Glomerular visceral epithelial cell (primary cell): ENCODE measurements around the gene PHACTR3.

Experiments used
- DNase-seq: peaks from one replicate; pipeline ENCODE4 v3.0.0-alpha.2; 2016; ENCODE audit errors: extremely low spot score

The PHACTR3 gene

DNA sequence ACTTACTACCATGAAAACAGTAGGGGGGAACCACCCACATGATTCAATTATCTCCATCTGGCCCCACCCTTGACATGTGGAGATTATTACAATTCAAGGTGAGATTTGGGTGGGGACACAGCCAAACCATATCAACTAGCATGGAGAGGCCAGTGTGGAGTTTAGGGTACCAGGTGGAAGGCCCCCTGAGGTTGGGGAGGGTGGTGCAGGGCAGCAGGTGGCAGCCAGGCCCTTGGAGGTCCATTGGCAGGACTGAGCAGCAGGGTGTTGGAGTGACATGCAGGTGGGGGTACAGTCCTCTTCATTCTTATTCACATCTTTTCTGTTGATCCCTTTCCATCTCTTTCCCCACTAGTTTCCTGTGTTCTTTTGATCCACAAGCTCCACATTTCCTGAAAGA, 42.9 kb downstream of the PHACTR3 start:
- no peak for DNase-seq

DNA sequence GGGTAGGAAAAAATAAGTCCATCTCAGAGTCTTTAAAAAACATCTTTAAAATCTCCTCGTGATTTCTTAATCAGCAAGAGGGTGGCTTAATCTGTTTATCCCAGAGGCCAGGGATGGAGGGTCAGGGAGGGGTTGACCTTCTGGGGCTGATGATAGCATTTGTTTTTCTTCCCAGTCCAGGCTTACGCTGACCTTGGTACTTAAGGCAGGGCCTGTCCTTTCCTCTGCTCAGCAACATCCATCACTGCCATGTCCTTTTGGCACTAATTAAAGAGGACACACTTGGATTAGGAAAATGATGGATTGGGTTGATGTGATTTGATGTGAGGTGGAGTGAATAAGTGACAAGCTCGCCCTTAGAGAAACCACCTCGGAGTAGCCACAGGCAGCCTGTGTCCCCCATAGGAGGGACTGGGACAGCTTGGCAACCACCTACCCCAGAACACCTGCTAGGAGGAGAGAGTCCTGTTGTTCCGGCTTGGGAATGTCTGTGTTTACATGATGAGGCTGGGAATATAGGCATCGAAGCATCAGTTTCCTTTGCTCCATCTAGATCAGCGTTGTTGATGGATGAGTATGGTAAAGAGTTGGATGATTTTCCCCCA, 44.2 kb downstream of the PHACTR3 start:
- DNase-seq: no peak

DNA sequence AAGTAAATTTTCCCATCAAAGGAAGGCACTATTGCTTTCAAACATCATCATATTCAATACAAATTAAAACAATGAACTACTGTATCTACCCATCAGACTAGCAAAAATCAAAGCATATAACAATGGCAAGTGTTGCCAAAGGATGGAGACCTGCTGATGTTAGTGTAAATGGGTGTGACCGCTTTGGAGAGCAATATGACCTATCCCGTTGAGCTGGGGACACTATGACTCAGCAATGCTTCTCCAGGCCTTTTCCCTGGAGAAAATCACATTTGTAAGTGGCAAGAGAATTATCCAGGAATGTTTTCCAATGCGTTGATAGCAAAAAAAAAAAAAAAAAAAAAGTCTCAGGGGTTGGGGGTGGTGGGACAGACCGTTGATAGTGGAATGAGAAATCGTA, 46.1 kb downstream of the PHACTR3 start:
- no peak for DNase-seq

DNA sequence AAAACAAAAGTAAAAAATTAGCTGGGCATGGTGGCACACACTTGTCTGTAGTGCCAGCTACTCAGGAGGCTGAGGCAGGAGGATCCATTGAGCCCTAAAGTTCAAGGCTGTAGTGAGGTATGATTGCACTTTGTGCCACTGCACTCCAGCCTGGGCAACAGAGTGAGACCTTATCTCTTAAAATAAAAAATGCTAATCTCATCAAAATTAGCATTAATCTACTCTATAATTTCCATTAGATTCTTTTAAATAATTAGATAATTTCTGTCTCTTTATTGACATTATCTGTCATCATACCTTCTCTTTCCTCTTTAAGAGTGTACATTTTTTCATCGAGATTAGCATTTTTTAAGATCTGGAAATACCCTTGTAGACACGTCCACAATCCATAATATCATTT, 48.0 kb downstream of the PHACTR3 start:
- no peak for DNase-seq

DNA sequence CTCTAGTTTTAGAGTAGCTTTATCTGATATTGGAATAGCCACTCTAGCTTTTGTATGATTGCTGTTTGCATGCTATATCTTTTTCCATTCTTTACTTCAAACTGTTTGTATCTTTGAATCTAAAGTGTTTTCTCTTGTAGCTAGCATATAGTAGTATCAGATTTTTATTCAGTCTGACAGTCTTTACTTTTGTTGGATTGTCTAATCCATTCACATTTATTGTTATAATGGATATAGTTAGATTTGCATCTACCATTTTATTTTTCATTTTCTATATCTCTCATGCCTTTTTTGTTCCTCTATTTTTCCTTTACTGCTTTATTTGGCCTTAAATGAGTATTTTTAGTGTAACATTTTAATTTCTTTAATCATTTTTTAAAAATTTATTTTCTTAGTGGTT, 52.1 kb downstream of the PHACTR3 start:
- no peak for DNase-seq

DNA sequence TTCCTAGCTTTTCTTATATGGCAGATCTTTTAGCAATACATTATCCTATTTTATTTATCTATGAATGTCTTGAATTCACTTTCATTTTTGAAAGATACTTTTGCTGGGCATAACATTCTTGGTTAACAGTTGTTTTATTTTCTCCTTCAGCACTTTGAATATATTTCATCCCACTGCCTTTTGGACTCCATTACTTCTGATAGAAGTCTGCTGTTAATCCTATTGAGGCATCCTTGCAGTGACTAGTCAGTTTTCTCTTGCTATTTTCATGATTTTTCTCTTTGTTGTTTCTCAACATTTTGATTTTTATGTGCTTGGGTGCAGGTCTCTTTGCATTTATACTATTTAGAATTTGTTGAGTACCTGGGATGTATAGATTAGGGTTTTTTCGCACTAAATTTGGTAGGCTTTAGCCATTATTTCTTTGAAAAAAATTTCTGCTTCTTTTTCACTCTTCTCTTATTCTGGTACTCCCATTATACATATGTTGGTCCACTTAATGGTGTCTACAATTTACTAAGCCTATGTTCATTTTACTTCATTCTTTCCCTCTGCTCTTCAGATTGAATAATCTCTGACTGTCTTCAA, 53.2 kb downstream of the PHACTR3 start:
- DNase-seq: no peak

DNA sequence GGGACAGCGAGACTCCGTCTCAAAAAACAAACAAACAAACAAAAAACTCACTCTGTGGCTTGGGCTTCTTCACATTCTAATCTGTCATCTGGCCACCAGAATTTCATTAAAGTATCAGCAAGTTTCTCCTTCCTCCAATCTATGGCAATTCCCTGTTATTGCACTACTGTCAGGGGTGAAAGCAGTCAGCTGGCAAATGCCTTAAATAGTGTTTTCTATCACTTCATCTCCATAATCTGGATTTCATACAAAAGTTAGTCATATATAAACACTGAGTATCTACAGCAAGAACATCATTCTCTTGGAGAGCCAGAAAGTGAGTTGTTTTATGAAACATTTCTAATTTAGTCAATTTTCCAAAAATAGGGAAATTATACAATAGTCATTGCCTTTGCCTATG, 56.1 kb downstream of the PHACTR3 start:
- DNase-seq: no peak

DNA sequence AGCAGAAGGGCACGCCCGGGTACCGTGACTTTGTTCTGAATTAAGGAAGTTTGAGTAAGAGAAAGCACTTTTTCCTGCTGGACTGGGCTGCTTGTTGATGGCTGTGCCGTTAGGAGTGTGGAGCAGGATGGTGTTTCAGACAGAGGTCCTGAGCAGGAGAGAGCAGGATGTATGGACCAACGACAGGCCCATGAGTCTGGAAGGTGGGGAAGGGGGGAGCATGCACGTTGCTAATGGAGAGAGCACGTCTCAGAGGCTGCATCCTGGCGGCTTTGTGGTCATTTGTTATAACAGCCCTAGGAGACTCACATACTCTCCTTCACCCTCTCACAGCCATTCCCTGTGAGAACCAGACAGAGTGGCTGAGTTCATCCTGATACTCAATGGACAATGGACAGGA, 56.8 kb downstream of the PHACTR3 start:
- DNase-seq: no peak

DNA sequence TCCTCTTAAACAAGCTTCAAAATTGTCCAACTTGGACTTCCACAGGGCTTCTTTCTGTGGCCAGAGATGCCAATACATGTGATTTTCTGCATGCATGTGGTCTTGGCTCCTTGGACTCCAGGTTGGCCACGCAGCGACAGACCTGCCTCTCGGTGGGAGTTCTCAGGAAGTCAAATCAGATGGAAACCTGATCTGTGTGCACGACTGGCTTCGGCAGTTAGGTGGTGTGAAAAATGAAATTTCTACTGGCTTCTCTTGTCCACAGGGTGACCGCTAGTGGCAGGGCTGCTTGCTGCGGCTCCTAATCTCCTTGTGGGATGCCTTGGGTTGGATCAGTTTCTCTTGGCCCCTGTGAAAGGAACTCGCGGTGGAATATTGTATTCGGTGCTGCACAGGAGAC, 57.3 kb downstream of the PHACTR3 start:
- DNase-seq: no peak

DNA sequence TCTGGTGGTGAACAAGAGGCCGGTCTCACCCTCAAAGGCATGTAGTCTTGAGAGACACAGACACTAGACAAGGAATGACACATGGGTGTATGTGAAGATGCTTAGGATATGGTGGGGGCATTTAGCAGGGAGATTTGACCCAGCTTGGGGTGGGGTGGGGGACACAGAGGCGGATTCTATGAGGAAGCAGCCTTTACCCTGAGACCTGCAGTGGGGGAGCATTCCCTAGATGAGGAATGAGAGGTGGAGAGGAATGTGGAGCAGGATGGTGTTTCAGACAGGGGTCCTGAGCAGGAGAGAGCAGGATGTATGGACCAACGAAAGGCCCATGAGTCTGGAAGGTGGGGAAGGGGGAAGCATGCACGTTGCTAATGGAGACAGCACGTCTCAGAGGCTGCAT, 57.8 kb downstream of the PHACTR3 start:
- DNase-seq: no peak

DNA sequence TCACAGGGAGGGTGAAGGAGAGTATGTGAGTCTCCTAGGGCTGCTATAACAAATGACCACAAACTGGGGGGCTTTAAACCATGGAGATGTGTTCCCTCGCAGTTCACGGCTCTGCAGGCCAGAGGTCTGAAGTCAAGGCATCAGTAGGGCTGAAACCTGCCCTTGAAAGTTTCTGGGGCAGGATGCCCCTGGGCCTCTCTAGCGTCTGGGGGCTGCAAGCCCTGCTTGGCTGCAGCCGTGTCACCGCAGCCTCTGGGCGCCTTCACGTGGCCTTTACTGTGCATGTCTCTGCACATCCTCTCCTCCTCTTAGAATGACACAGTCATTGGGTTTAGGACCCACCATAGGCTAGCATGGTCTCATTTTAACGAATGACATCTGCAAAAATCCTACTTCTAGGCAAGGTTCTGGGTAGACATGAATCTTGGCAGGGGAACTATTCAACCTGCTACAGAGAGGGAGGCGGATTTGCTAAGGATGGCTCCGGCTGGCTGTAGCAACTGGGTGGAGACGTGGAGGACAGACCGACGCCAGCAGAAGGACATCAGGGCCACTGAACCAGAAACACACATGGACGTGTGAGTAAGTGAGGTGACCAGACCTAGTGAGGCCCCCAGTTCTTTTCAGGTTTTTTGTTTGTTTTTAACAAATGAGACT, 58.6 kb downstream of the PHACTR3 start:
- no peak for DNase-seq

DNA sequence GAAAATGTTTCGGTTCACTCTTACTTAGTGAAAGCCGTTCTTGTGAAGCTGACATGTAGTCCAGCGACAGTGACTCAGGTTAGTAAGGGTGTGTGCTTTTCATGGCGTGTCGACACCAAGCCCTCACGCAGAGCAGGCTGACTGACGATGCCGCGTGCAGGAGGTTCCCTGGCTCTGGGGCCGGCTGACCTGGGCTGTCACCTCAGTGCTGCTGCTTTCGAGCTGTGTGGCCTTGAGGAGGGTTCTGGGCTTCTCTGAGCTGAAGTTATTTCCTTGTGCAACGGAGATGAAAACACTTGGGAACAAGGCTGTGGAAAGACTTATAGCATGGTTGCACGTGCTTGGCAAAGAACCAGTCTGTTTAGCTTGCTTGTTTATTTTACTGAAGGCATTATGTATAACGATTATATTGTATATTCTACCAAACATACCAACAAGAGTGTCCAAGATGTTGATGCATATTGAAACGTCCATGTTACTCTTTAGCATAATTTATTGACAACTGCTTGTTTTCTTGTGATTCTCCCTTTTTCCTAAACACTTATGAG, 59.2 kb downstream of the PHACTR3 start:
- no peak for DNase-seq

DNA sequence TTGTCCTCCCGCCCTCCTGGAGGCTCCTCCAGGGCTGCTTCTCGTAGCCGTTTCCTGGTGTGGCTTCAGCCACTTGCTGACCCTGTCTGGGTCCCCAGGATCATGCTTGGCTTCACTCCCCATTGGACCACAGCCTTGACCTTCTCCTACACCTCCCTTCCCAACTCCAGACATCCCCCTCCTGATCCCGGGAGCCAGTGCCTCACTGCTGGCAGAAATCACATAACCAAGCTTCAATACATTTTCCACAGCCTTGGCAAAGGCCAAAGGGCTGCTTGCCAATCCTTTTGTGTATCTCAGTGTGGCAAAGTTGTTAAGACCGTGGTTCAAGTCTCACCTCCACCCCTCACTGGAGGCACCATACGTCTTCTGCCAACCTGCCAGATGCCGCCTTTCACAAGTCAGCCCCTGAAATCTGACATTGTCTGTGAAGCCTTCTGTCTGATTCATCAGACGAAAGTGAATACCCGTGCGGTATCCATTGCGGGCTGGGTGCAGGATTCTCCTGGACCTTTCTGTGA, 60.1 kb downstream of the PHACTR3 start:
- DNase-seq: no peak

DNA sequence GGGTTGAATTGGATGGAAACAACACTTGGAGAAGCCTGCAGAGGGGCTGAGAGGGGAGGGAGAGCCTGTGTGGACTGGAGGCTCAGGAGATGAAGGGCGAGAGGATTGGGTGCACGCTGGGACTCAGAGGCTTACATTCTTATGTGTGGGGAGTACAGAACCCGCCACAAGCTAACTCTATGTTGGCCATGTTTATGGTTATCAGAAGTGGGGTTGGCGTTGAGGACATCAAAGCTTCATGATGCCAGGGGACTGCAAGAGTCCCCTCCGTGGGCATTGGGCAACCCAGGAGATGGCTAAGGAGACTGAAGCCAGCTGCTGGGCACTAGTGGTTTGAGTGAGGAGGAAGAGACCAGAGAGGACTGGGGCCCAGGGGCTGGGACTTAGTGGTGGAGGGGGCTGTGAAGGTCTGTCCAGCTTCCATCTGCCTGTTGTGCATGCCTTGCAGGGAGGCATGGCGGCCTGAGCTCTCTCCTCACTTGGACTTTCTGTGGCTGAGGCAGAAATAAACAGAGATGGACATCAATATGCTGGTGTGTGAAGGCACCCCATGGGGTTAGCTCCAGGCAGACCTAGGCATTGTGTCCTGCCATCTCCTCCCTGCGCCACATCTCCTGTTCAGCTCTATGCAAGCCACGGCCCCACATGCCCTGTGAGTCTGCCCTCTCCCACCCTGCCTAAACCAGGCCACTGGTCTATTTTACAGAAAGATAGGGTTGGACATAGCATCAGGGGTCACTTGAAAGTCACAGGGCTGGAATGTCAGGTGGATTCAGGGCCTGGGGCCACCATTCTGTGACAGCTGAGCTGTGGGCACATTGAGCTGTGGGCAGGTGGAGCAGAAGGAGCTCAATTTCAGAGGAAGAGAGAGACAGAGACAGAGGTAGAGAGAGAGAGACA, 61.6 kb downstream of the PHACTR3 start:
- DNase-seq: no peak

DNA sequence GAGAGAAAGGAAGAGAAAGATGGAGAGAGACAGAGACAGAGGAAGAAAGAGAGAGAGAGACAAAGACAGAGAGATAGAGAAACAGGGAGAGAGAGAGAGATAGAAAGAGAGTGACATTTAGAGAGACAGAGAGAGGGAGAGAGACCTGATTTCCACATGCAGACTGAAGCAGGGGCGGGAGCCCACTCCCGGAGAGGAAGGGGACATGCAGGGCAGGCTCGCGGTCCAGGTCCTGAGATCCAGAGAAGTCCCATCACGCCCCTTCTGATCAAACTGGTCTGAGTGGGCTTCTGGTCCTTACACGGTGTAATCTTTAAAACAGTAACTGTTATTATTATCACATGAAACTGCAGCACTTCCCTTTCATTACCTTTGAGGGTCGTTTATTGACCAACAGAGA, 62.2 kb downstream of the PHACTR3 start:
- DNase-seq: no peak

DNA sequence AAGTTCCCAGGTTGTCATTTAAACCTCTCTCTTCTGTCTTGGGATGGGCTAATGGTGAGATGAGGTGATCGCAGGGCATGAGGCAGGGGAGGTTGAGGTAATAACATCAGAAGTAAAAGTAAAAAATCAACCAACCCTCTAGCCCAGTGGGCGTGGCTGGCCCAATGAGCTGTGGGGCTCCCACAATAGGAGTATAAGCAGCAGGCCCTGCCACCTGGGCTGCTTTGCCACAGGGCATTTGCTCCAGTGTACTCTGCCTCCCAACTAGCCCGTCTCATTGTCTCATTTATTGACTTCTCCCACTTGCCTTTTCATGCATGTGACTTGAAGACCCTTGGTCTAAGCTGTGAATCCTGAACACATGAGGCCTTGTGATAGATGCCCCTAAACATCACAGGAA, 62.8 kb downstream of the PHACTR3 start:
- no peak for DNase-seq

DNA sequence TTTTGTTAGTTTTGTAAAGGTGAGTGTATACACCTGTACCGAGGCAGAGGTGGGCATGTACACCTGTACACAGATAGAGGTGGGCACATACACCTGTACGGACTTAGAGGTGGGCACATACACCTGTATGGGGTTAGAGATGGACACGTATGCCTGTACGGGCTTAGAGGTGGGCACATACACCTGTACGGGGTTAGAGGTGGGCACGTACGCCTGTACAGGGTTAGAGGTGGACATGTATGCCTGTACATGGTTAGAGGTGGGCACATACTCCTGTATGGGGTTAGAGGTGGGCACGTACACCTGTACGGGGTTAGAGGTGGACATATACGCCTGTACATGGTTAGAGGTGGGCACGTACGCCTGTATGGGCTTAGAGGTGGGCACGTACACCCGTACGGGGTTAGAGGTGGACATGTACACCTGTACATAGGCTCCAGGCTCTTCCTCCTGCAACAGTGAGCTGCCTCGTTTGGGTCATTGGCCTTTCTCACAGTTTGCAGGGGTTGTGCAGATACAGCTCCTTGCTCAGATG, 63.7 kb downstream of the PHACTR3 start:
- no peak for DNase-seq

DNA sequence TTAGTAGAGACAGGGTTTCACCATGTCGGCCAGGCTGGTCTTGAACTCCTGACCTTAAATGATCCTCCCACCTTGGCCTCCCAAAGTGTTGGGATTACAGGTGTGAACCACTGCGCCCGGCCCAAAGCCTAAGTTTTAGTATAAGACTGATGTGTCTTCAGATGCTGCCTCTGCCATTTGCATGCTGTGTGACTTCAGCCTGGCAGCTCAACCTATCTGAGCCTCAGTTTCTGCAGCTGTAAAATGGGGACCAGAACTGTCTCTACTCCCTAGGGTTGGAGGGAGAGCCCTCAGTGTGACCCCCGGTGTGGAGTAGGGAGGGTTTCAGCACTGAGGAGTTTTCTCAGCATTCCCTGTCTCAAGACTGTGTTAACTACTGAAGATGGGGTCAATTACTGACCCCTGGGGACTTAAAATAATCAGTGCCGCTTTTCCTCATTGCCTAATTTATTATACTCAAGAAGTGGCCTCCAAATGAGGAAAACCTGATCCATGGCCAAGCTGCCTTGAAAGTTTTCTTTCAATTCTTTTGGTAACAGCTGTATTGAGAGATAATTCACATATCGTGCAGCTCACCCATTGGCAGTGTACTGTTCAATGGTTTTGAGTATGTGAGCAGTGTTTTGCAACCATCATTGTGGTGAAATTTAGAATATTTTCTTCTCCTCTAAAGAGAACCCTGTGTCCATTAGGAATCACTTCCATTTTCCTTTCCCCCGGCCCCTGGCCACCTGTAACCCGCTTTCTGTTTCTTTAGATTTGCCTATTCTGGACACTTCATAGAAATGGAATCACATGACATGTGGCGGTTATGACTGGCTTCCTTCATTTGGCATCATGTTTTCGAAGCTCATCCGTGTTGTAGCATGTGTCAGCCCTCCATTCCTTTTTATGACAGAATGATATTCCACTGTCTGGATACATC, 64.8 kb downstream of the PHACTR3 start:
- DNase-seq: no peak

DNA sequence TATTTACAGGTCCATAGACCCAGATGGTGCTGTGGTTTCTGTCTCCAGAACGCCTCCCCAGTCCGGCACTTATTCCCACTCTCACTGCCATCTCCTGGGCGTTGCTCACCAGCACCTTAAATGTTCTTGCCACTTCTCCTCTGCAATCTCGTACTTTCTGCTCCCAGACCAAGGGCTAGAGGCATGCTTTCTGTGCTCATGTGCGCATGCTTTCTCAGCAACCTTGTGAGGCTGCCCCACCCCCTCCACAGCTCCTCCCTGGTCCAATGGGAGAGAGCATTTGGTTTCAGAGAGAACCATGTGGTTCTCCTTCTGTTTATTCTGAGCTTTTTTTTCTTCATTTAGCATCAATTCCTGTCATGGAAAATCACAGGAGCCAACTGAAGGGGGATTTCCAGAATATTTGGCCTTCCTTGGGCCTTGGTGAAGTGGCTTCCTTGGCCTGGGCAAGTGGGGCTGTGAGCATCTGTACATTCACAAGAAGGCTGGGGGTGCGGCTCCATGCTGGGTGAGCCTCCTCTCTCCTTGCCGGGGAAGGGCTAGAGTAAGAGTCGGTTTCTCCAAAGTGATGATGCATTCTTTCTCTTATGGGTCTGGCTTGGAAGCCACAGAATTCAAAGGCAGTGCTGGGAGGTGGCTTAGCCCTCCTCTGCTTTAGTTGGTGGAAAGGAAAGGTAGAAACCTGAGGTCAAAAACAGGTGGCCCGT, 66.6 kb downstream of the PHACTR3 start:
- no peak for DNase-seq
